Measurements from ENCODE around the gene ITGB7. TPM values are rescaled to one million over a fixed set of nuclear protein-coding genes. Genes with fewer than 3 reads are reported as not detected.

The ITGB7 gene
- total and polyA plus RNA-seq, 10 of the 15 experiments (the other 5 are each of a cell fraction or from before 2014, with no cell fraction given), result 54.5 to 487 (median 252) TPM

DNA sequence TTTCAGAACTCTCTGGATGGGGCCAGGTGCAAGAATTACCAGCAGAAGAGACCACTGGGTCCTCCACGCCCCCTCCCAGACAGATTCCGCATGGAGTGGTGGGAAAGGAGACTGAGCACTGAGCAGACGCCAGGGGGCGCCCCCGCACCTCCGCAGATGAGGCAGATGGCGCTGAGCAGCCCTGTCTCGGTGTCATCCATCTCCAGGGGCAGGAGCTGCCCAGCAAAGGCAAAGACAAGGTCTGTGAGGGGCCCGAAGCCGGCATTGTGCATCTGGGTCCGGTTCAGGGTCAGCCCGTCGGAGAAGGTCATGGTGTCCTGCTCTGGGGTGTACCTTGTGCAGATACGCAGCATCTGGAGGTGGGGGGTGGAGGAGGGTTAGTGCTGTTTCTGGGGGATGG is 6.3 kb upstream of the ITGB7 start (continued):
- 0 out of 2 replicates have a peak, but pooled peaks have one; percentile 23 for TF ChIP-seq RFX5 (IDR thresholded peaks at IDR 0.05; ENCODE audit: low read depth, low read length)
- 0 out of 2 replicates have a peak, but pooled peaks have one; percentile 16 for TF ChIP-seq LARP7 (IDR thresholded peaks at IDR 0.05)
- no peak for TF ChIP-seq KAT2A (conservative IDR thresholded peaks at IDR 0.05; ENCODE audit: control insufficient read depth, low read depth, low read length)
- no peak for TF ChIP-seq MEF2A (IDR thresholded peaks at IDR 0.05; ENCODE audit: insufficient read depth, low read depth, low read length)
- no peak for TF ChIP-seq NR2C2 (IDR thresholded peaks at IDR 0.05; ENCODE audit: borderline replicate concordance, control insufficient read depth, insufficient read length, low read depth)
- peak; percentile 85 for TF ChIP-seq SMARCA5 (IDR thresholded peaks at IDR 0.05)
- peak; percentile 28; the same call in 1 of the 2 replicates for TF ChIP-seq MLLT1 (IDR thresholded peaks at IDR 0.05)
- no peak for TF ChIP-seq ASH2L (IDR thresholded peaks at IDR 0.05; ENCODE audit: borderline replicate concordance, low read depth)
- 0 out of 3 replicates have a peak, but pooled peaks have one; percentile 21 for TF ChIP-seq POU2F2 (IDR thresholded peaks at IDR 0.05; ENCODE audit: borderline replicate concordance, low read depth, low read length)
- TF ChIP-seq IKZF2 (IDR thresholded peaks at IDR 0.05), result peak; percentile 21 to 28; a peak in 1 of 4 replicates
- 0 out of 2 replicates have a peak, but pooled peaks have one; percentile 28 for TF ChIP-seq IRF3 (IDR thresholded peaks at IDR 0.05)
- TF ChIP-seq DPF2 (IDR thresholded peaks at IDR 0.05), result no peak
- 0 out of 2 replicates have a peak, but pooled peaks have one; percentile 54 for TF ChIP-seq STAT1 (conservative IDR thresholded peaks at IDR 0.05)
- no peak for TF ChIP-seq CEBPB (IDR thresholded peaks at IDR 0.05; ENCODE audit: borderline replicate concordance in 1 of 2, low read depth in 2 of 2, low read length in 2 of 2)
- TF ChIP-seq, protein P1, sequence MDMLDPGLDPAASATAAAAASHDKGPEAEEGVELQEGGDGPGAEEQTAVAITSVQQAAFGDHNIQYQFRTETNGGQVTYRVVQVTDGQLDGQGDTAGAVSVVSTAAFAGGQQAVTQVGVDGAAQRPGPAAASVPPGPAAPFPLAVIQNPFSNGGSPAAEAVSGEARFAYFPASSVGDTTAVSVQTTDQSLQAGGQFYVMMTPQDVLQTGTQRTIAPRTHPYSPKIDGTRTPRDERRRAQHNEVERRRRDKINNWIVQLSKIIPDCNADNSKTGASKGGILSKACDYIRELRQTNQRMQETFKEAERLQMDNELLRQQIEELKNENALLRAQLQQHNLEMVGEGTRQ (IDR thresholded peaks at IDR 0.05; ENCODE audit: borderline replicate concordance, low read depth, low read length), result no peak
- no peak for TF ChIP-seq MYC (IDR thresholded peaks at IDR 0.05; ENCODE audit: insufficient read depth, insufficient read length, insufficient replicate concordance, low read length, severe bottlenecking)
- no peak for TF ChIP-seq BHLHE40 (IDR thresholded peaks at IDR 0.05; ENCODE audit: borderline replicate concordance in 1 of 2, low read depth in 2 of 2, low read length in 1 of 2)
- TF ChIP-seq GATAD2B (conservative IDR thresholded peaks at IDR 0.05; ENCODE audit: low read depth), result no peak
- TF ChIP-seq, protein P2, sequence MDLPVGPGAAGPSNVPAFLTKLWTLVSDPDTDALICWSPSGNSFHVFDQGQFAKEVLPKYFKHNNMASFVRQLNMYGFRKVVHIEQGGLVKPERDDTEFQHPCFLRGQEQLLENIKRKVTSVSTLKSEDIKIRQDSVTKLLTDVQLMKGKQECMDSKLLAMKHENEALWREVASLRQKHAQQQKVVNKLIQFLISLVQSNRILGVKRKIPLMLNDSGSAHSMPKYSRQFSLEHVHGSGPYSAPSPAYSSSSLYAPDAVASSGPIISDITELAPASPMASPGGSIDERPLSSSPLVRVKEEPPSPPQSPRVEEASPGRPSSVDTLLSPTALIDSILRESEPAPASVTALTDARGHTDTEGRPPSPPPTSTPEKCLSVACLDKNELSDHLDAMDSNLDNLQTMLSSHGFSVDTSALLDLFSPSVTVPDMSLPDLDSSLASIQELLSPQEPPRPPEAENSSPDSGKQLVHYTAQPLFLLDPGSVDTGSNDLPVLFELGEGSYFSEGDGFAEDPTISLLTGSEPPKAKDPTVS (IDR thresholded peaks at IDR 0.05; ENCODE audit: low read depth, low read length), result no peak
- TF ChIP-seq MYB (IDR thresholded peaks at IDR 0.05; ENCODE audit: borderline replicate concordance, low read depth, low read length), result no peak
- TF ChIP-seq ETV6 (conservative IDR thresholded peaks at IDR 0.05 in 1 of 2, IDR thresholded peaks at IDR 0.05 in 1 of 2; ENCODE audit: borderline replicate concordance in 1 of 2, low read depth in 1 of 2), result no peak

Measured in GM12878 (cell line).